Activated T-helper 9 cell treated with anti-CD3 and anti-CD28 coated beads, Interleukin-2, amount 50 U/mL, for 16 hours (primary cell): ENCODE measurements around the gene MVB12B.

Experiments used
- DNase-seq: peaks from one replicate; pipeline ENCODE4 v3.0.0-alpha.2; 2020; ENCODE audit warnings: low read depth

Gene MVB12B

GRCh38 chr9:126363847-126364671 is 37.4 kb downstream of the MVB12B start:
- no peak for DNase-seq

DNA sequence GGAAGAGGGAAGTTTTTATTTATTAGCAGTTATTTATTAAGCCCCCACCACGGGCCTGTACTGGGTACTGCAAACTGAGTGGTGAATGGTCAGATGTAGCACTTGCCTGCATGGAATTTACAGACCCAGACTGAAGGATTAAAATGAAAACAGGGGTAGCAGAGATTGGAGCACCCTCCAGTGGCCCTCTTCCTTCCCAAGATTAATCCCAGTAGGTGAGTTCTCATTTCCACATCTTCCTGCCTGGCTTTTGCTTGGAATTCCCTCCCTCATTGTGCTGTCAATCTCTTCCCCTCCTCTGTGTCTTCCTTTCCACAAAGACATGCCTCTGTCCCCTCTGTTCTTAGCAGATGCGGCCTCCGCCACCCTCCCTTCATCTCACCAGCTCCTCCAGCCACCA is 39.2 kb downstream of the MVB12B start:
- DNase-seq = no peak

DNA sequence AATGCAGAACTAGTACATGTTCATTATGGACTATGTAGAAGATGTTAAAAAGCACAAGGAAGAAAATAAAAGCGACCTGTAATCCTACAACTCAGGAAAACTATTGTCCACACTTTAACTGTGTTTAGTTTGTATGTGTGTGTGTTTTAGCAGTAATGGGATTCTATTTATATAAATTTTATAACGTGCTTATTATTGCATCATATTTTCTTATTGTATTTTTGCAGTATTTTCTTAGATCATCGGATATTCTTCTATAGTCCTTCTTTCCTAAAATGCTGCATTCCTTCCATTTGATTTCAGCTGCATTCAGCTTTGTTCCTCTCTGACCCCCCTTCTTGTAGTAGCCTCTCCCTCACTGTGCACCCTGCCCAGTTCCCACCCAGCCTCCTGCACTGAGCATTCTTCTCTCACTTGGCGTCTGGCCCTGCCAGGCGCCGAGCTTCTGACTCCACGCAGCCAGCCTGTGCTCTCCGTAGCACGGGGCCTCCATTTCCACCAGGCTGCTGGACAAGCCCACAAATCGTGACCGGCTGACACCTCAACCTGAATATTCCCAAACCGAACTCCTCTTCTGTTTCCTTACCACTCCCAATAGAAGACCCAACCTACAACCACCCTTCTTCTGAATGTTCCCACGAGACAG is 39.9 kb downstream of the MVB12B start:
- DNase-seq = no peak

GRCh38 chr9:126367139-126367538 is 40.5 kb downstream of the MVB12B start:
- no peak for DNase-seq

GRCh38 chr9:126367616-126368015 is 41.0 kb downstream of the MVB12B start:
- no peak for DNase-seq

DNA sequence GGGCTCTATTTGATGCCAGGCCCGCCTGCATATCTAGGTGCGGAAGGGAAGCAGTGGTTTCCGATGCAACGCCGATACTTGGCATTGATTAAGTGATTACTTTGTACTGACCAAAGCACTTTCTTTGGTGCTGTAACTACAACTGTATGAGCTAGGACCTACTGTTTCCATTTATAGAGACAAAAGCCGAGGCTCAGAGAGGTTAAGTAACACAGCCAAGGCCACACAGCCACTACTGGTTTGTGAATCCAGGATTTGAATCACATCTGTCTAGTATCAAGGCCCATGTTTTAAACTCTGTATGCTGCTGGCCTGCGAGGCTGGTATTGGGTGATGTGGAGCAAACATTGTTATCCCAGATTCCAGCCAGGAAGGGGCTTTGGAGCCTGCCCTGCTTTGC is 41.4 kb downstream of the MVB12B start:
- no peak for DNase-seq

GRCh38 chr9:126371007-126371870 is 44.6 kb downstream of the MVB12B start:
- DNase-seq = no peak

DNA sequence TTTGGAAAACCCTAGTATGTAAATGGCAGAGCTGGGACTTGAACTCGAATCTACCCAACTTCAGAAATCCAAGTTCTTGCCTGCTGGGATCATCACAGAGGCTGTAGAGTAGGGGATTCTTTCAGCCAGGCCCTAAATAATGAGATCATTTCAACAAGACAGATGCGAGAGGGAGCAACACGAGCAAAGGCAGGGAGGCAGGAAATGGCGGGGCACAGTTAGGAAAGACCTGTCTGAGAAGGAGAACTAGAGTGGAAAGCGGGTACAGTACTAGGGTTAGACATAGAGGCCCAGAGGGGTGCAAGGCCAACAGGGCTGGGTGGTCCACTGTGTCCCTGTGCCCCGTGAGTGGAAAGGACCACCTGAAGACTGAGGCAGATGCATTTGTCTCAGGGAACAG is 46.1 kb downstream of the MVB12B start:
- DNase-seq = no peak

GRCh38 chr9:126373241-126373640 is 46.6 kb downstream of the MVB12B start:
- no peak for DNase-seq

DNA sequence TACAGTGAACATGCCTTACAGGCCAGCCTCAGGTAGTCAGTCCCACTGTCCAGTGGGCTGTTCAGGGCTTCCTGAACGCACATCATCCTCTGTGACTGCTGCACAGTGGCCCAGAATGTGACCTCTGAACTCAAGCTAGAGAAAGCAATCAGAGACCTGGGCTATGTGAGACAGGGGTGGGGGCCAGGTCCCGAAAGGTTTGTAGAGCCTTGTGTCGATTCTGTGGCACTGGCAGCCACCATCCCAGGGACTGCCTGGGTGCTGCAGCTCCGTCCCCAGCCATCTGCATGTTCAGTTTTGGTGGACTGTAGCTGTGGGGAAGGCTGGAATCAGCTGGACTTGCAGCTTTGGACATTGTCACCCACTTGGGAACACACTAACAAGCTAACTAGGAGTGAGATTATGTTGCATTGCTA is 47.7 kb downstream of the MVB12B start:
- no peak for DNase-seq

DNA sequence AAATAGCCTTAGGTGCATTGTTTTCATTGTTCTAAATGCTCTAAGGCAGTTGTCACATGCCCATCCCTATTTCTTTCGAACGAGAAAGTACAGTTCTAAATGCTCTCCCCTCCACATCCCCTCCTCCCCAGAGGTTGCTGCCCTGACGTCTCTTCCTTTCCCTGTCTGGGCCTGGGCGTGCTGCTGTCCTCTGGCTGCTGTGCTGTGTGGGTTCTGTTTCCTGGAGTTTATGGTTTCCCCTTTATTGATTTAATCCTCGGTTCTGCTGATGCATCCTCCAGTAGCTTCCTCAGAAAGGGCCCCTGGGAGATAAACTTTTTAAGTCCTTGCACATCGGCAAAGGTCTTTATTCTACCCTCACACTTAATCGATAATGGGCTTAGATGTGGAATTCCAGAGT is 48.8 kb downstream of the MVB12B start:
- DNase-seq = no peak

- DNase-seq = no peak
Measured at GRCh38 chr9:126376311-126377175, 49.9 kb downstream of the MVB12B start.

GRCh38 chr9:126377176-126377509 is 50.5 kb downstream of the MVB12B start:
- DNase-seq = no peak

DNA sequence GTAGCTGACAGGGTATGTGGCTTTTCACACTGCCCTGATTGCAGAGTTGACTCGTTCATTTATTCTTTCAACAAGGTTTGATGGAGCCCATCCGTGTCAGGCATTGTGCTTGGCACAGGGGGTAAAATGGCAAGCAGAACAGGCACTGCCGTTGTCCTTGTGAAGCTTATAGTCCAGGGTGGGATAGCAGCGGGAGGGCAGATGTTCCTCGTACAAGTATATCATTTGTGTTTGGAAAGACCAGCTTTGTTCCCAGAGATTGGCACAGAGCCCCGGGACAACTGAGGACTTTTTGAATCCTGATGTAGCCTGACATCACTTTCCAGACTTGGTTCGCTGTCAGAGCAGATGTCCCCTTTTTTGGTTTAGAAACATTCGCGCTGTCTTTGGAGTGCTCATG is 50.9 kb downstream of the MVB12B start:
- DNase-seq = no peak

DNA sequence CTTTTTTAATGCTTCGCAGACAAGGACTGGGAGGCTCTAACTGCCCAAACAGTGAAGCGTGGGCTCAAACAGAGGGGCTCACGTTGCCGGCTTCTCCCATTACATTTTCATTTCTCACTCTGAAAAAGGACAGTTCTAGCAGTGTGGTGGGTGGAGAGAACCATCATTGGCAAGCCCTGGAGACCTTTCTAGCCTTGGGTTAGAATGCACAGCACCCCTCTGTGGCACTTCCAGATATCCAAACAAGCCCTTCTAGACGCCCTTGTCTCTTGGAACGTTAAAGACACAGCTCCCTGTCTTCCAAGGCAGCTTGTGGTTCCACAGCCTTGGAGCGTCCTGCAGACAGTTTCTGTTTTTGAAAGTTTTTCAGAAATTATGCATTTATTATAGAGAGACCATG is 52.1 kb downstream of the MVB12B start:
- no peak for DNase-seq

DNA sequence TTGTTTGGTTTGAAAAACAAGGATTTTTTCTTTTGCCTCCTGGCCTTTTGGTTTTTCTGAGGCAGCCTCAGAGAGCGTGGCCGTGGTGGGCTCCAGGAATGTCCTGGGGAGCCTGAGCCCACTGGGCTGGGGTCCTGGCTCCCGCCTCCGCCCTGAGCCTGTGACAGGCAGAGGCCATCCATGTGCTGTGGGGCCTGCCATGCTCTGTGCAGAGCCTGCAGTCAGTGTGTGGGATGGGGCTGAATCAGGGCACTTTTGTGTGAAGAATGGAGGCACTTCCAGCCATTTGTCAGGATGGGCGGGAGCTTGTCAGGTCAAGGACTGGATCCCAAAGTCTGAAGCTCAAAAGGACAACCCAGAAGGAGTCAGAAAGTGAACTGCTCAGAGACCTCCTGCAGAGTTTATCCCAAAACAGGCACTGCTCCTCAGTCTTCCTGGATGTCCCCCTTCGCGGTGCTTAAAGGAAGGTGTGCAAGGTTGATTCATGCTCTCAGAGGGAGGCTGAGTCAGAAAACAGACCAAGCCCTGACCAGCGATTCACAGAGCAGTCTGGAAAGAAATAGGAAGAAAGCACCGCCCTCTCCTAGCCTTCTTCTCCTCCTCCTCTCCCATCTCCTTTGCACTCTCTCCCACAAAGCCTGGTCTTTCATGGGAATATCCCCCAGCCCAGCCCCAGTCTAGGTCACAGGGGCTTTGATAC is 53.2 kb downstream of the MVB12B start:
- DNase-seq = no peak

DNA sequence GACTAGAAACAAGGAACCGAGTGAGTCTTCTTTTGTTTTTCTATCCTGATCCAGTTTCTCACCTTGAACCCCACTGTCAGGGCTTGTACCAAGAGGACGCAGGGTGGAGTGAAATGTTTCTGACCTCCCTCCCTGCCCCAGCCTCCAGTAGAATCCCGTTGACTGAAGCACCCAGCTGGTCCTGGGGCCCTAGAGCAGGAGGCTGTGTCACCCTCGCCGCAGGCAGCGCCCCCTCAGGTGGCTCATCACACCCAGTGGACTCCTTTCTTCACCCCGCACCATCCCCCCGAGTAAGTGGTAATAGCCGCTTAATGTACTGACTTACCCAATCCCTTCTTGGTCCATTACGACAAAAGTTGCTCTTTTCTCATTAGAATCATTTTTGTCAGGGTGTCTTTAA is 53.8 kb downstream of the MVB12B start:
- no peak for DNase-seq

DNA sequence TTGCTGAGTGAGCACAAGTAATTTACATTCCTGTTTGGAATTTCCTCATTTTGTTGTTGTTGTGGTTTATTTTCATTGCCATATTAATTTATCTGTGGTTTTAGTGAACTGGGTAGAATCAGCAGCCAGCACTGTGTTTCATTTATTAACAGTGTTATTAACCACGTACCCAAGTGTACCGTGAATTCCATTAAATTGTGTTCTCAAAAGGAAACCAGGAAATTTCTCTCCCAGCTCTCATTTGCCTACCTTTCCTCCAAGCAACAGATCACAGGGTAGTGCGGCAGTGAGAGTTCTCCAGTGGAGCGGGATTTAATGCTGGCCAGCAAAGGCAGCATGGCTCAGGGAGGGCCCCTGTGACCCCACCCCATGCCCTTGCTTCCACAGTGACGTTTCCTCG is 54.6 kb downstream of the MVB12B start:
- no peak for DNase-seq

GRCh38 chr9:126383406-126384046 is 56.9 kb downstream of the MVB12B start:
- DNase-seq = no peak

DNA sequence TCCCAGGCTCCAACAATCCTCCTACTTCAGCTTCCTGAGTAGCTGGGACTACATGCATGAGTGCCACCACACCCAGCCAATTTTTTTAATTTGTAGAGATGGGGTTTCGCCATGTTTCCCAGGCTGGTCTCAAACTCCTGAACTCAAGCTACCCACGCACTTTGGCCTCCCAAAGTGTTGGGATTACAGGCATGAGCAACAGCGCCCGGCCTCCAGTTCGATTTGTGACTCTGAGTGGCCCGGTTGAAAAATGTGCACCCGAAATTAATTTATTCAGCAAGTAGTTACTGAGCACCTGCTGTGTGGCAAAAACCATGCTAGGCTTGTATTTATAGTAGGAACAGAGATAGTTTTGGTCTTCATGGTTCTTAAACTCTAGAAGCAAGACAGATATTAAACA is 58.3 kb downstream of the MVB12B start:
- no peak for DNase-seq

DNA sequence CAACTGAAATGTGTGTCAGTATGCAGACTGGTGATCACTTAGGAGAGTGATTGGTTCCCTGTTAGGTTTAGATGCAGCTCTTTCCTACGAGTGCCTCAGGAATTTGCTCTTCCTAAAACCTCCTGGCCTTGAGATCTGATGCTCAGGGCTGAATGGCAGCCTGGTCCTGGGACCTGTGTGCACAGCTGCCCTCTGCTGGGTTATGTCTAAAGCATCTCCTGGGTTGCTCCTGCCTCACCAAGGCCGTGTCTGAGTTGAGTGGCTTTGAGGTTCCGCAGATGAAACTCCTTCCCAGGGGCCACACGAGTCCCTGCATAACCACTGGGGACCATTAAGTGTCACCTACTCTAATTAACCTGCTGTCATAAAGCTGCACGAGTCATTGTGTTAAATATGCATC is 59.5 kb downstream of the MVB12B start:
- no peak for DNase-seq
